ENCODE results near the gene CNPY1. TPM values are rescaled to one million over a fixed set of nuclear protein-coding genes. Genes with fewer than 3 reads are reported as not detected.

Gene CNPY1
- total and polyA plus RNA-seq, 2 donors (not counting 1 experiment from before 2014, with no cell fraction given): not detected

GRCh38 chr7:155576900-155577508 lies 30.6 kb upstream of the CNPY1 start:
- intact Hi-C loops (cut with micrococcal nuclease): no loop called here
- no peaks in the 10 kb centered on the region for H3K36me3 ChIP-seq (replicated peaks in 1 of 2; ENCODE audit: control extremely low read depth in 1 of 2, control insufficient read depth in 1 of 2, extremely low read depth in 1 of 2, insufficient read depth in 2 of 2, low read length in 1 of 2)
- Mint-ChIP-seq H3K27me3 (peaks cover 16% of the 10 kb centered on the region), H3K4me1 (no peaks in the 10 kb centered on the region), H3K27ac (no peak overlapping the region), H3K4me3 (no peak overlapping the region), H3K9me3 (ENCODE audit: insufficient read depth) (no peaks in the 10 kb centered on the region)
- no peaks in the 10 kb centered on the region for H3K9me3 ChIP-seq (ENCODE audit: control extremely low read depth in 1 of 3, control insufficient read depth in 2 of 3, insufficient read depth in 1 of 3, low read length in 2 of 3)
- H3K9ac ChIP-seq (ENCODE audit: low read length): no peak overlapping the region
- H3K27me3 ChIP-seq (replicated peaks in 1 of 4; ENCODE audit: control extremely low read depth in 1 of 4, control insufficient read depth in 3 of 4, insufficient read depth in 4 of 4, low read length in 3 of 4): peaks cover 0 to 4% (median 0%) of the 10 kb centered on the region in 4 experiments
- 91% methylated on average over 17 of the region's 17 CpGs for WGBS (ENCODE audit: insufficient coverage)
- H3K27ac ChIP-seq (ENCODE audit: low read length in 2 of 2): no peak overlapping the region
- ChIA-PET POLR2A (no interaction called here), CTCF (interaction anchor here (1.2 kb wide), 1 partner anchor 22 kb away, joined by 5 read pairs; no protein-coding TSS in a partner anchor)
- H2AFZ ChIP-seq (ENCODE audit: insufficient read depth, low read depth, low read length, poor library complexity, severe bottlenecking): no peak overlapping the region
- no peak overlapping the region for H3K4me2 ChIP-seq (replicated peaks; ENCODE audit: low read depth, low read length, poor library complexity, severe bottlenecking)
- no peak overlapping the region for H3K4me3 ChIP-seq (ENCODE audit: control extremely low read depth in 1 of 5, extremely low read depth in 1 of 5, insufficient read depth in 1 of 5, low read depth in 2 of 5, low read length in 4 of 5)
- no peak for DNase-seq
- ATAC-seq (ENCODE audit: low read depth): no peak
- H4K20me1 ChIP-seq (ENCODE audit: control insufficient read depth, insufficient read depth, low read length, poor library complexity, severe bottlenecking): no peaks in the 10 kb centered on the region
- no peak for TF ChIP-seq CTCF (IDR thresholded peaks at IDR 0.05)
- TF ChIP-seq EZH2 (IDR thresholded peaks at IDR 0.05; ENCODE audit: borderline replicate concordance, insufficient read depth, low read depth, low read length, poor library complexity, severe bottlenecking): no peak
- H3K79me2 ChIP-seq (ENCODE audit: control insufficient read depth, insufficient read depth, low read length): no peaks in the 10 kb centered on the region
- no peaks in the 10 kb centered on the region for H3K4me1 ChIP-seq (ENCODE audit: control insufficient read depth in 2 of 2, insufficient read depth in 2 of 2, low read length in 2 of 2)

DNA sequence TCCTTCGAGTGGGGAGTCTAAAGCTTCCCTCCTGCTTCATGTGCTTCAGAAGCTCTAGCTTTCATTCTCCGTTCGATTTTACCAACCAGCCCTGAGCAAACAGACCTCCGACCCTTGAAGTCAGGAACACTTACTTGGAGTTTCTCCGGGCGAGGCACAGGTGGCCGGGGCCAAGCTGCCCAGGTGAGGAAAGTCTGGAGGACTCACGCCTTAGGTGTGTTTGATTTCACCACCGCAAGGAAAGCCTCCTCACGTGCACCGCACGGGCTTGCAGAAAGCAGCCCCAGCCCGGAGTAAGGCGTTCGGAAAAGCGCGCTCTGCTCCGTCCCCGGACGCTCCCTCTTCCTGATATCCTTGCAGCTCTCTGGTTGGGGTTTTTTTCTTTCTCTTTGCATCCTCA lies 30.1 kb upstream of the CNPY1 start:
- H3K27me3 Mint-ChIP-seq: peaks cover 16% of the 10 kb centered on the region

More for the DNA sequence above, 30.1 kb upstream of the CNPY1 start:
- H3K4me2 ChIP-seq (replicated peaks; ENCODE audit: low read depth, low read length, poor library complexity, severe bottlenecking): no peak overlapping the region
- TF ChIP-seq EZH2 (IDR thresholded peaks at IDR 0.05; ENCODE audit: borderline replicate concordance, insufficient read depth, low read depth, low read length, poor library complexity, severe bottlenecking) (no peak), CTCF (IDR thresholded peaks at IDR 0.05) (no peak)
- H3K79me2 ChIP-seq (ENCODE audit: control insufficient read depth, insufficient read depth, low read length): no peaks in the 10 kb centered on the region
- POLR2A ChIA-PET: no interaction called here
- no peak overlapping the region for H3K27ac Mint-ChIP-seq
- DNase-seq (no peak), ATAC-seq (ENCODE audit: low read depth) (no peak)
- no peaks in the 10 kb centered on the region for H4K20me1 ChIP-seq (ENCODE audit: control insufficient read depth, insufficient read depth, low read length, poor library complexity, severe bottlenecking)
- H3K4me1 Mint-ChIP-seq: no peaks in the 10 kb centered on the region
- H2AFZ ChIP-seq (ENCODE audit: insufficient read depth, low read depth, low read length, poor library complexity, severe bottlenecking): no peak overlapping the region
- H3K4me3 Mint-ChIP-seq: no peak overlapping the region
- intact Hi-C loops (cut with micrococcal nuclease): no loop called here
- no peak overlapping the region for H3K27ac ChIP-seq (ENCODE audit: low read length in 2 of 2)
- WGBS (ENCODE audit: insufficient coverage): 82% methylated on average over 12 of the region's 20 CpGs
- no peak overlapping the region for H3K4me3 ChIP-seq (ENCODE audit: control extremely low read depth in 1 of 5, extremely low read depth in 1 of 5, insufficient read depth in 1 of 5, low read depth in 2 of 5, low read length in 4 of 5)
- no peaks in the 10 kb centered on the region for H3K36me3 ChIP-seq (replicated peaks in 1 of 2; ENCODE audit: control extremely low read depth in 1 of 2, control insufficient read depth in 1 of 2, extremely low read depth in 1 of 2, insufficient read depth in 2 of 2, low read length in 1 of 2)
- no peaks in the 10 kb centered on the region for H3K4me1 ChIP-seq (ENCODE audit: control insufficient read depth in 2 of 2, insufficient read depth in 2 of 2, low read length in 2 of 2)
- no peaks in the 10 kb centered on the region for H3K9me3 ChIP-seq (ENCODE audit: control extremely low read depth in 1 of 3, control insufficient read depth in 2 of 3, insufficient read depth in 1 of 3, low read length in 2 of 3)
- no peak overlapping the region for H3K9ac ChIP-seq (ENCODE audit: low read length)
- CTCF ChIA-PET: interaction anchor here (1.2 kb wide), 1 partner anchor 22 kb away, joined by 5 read pairs; no protein-coding TSS in a partner anchor
- H3K27me3 ChIP-seq (replicated peaks in 1 of 4; ENCODE audit: control extremely low read depth in 1 of 4, control insufficient read depth in 3 of 4, insufficient read depth in 4 of 4, low read length in 3 of 4): peaks cover 0 to 7% (median 0%) of the 10 kb centered on the region in 4 experiments
- H3K9me3 Mint-ChIP-seq (ENCODE audit: insufficient read depth): no peaks in the 10 kb centered on the region
